ENCODE results near the gene ZEB1.

The ZEB1 gene

DNA sequence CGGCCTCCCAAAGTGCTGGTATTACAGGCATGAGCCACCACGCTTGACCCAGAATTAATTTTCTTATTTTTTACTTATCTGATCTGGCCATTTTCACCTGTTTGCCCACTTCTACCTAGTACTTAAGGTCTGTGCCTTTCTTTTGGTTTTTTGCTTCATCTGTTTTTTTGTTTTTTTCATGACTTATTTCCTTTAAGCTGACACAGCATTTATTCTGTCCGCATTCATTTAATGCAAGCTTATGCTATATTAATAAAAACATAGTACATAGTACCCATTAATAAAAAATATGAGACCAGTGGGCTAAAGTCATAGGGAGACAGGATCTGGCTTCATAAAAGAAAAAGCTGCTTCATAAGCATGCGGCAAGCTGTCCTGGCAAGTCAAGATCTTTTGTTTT lies 205.4 kb downstream of the ZEB1 start:
- no peaks in the 10 kb centered on the region for H3F3A ChIP-seq (ENCODE audit: insufficient read depth, low read length)
- no peak overlapping the region for H2AFZ ChIP-seq (ENCODE audit: low read length)
- no peak overlapping the region for H3K4me3 ChIP-seq (ENCODE audit: low read length)
- no peaks in the 10 kb centered on the region for H3K79me2 ChIP-seq (ENCODE audit: low read length)
- no peaks in the 10 kb centered on the region; the same call in 1 of the 2 replicates for H3K36me3 ChIP-seq (replicated peaks; ENCODE audit: insufficient read depth, low read length)
- TF ChIP-seq CTCF (IDR thresholded peaks at IDR 0.05; ENCODE audit: low read length), result no peak
- no peak for TF ChIP-seq EZH2 (optimal IDR thresholded peaks at IDR 0.05; ENCODE audit: low read depth, low read length)
- TF ChIP-seq EZH2phosphoT487 (IDR thresholded peaks at IDR 0.05; ENCODE audit: low read length), result no peak
- no peak for DNase-seq
- H3K4me1 ChIP-seq (ENCODE audit: low read length), result no peaks in the 10 kb centered on the region
- no peaks in the 10 kb centered on the region for H3K27me3 ChIP-seq (replicated peaks; ENCODE audit: insufficient read depth, low read length)
- no peak overlapping the region for H3K9ac ChIP-seq (ENCODE audit: low read length)
- H3K27ac ChIP-seq (ENCODE audit: low read length), result no peak overlapping the region
- H4K20me1 ChIP-seq (ENCODE audit: insufficient read depth, low read length), result no peaks in the 10 kb centered on the region
- no peaks in the 10 kb centered on the region for H3K9me2 ChIP-seq (replicated peaks; ENCODE audit: insufficient read depth, low read length)
- no peak overlapping the region for H3K4me2 ChIP-seq (ENCODE audit: low read depth, low read length)
- H3K9me3 ChIP-seq (replicated peaks; ENCODE audit: insufficient read depth, low read length), result no peaks in the 10 kb centered on the region

- no peak overlapping the region for H3K4me2 ChIP-seq (ENCODE audit: low read depth, low read length)
- no peak overlapping the region for H3K9ac ChIP-seq (ENCODE audit: low read length)
- no peak overlapping the region for H3K4me3 ChIP-seq (ENCODE audit: low read length)
- H3K36me3 ChIP-seq (replicated peaks; ENCODE audit: insufficient read depth, low read length), result no peaks in the 10 kb centered on the region
- no peak overlapping the region for H3K27ac ChIP-seq (ENCODE audit: low read length)
- no peaks in the 10 kb centered on the region for H3F3A ChIP-seq (ENCODE audit: insufficient read depth, low read length)
- H3K79me2 ChIP-seq (ENCODE audit: low read length), result no peaks in the 10 kb centered on the region
- H3K9me3 ChIP-seq (replicated peaks; ENCODE audit: insufficient read depth, low read length), result no peaks in the 10 kb centered on the region
- no peaks in the 10 kb centered on the region for H3K9me2 ChIP-seq (replicated peaks; ENCODE audit: insufficient read depth, low read length)
- no peak for DNase-seq
- H2AFZ ChIP-seq (ENCODE audit: low read length), result no peak overlapping the region
- H4K20me1 ChIP-seq (ENCODE audit: insufficient read depth, low read length), result no peaks in the 10 kb centered on the region
- TF ChIP-seq EZH2phosphoT487 (IDR thresholded peaks at IDR 0.05; ENCODE audit: low read length) (no peak), EZH2 (optimal IDR thresholded peaks at IDR 0.05; ENCODE audit: low read depth, low read length) (no peak), CTCF (IDR thresholded peaks at IDR 0.05; ENCODE audit: low read length) (no peak)
- no peaks in the 10 kb centered on the region for H3K4me1 ChIP-seq (ENCODE audit: low read length)
- H3K27me3 ChIP-seq (replicated peaks; ENCODE audit: insufficient read depth, low read length), result no peaks in the 10 kb centered on the region
Observed at GRCh38 chr10:31526178-31526577, 207.2 kb downstream of the ZEB1 start.

DNA sequence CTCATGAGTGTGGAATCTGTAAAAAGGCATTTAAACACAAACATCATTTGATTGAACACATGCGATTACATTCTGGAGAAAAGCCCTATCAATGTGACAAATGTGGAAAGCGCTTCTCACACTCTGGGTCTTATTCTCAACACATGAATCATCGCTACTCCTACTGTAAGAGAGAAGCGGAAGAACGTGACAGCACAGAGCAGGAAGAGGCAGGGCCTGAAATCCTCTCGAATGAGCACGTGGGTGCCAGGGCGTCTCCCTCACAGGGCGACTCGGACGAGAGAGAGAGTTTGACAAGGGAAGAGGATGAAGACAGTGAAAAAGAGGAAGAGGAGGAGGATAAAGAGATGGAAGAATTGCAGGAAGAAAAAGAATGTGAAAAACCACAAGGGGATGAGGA lies 207.7 kb downstream of the ZEB1 start:
- no peak for DNase-seq
- Histone ChIP-seq H3K9me3 (replicated peaks; ENCODE audit: insufficient read depth, low read length) (no peaks in the 10 kb centered on the region), H3K9ac (ENCODE audit: low read length) (no peak overlapping the region), H3K4me1 (ENCODE audit: low read length) (no peaks in the 10 kb centered on the region), H3K79me2 (ENCODE audit: low read length) (no peaks in the 10 kb centered on the region), H2AFZ (ENCODE audit: low read length) (no peak overlapping the region), H3K9me2 (replicated peaks; ENCODE audit: insufficient read depth, low read length) (no peaks in the 10 kb centered on the region), H3K4me2 (ENCODE audit: low read depth, low read length) (no peak overlapping the region), H4K20me1 (ENCODE audit: insufficient read depth, low read length) (no peaks in the 10 kb centered on the region), H3K36me3 (replicated peaks; ENCODE audit: insufficient read depth, low read length) (no peaks in the 10 kb centered on the region), H3K27ac (ENCODE audit: low read length) (no peak overlapping the region), H3F3A (ENCODE audit: insufficient read depth, low read length) (no peaks in the 10 kb centered on the region), H3K4me3 (ENCODE audit: low read length) (no peak overlapping the region), H3K27me3 (replicated peaks; ENCODE audit: insufficient read depth, low read length) (no peaks in the 10 kb centered on the region)
- TF ChIP-seq EZH2phosphoT487 (IDR thresholded peaks at IDR 0.05; ENCODE audit: low read length), result no peak
- no peak for TF ChIP-seq EZH2 (optimal IDR thresholded peaks at IDR 0.05; ENCODE audit: low read depth, low read length)
- TF ChIP-seq CTCF (IDR thresholded peaks at IDR 0.05; ENCODE audit: low read length), result no peak
